LoVo (cell line): ENCODE measurements around the gene TTC7B.
A peak's percentile ranks its signal among the peaks of the same experiment; 100 is the strongest.

Experiments used
- DNase-seq: peaks from one replicate; pipeline ENCODE4 v3.0.0-alpha.2; 2016; ENCODE audit warnings: low spot score

TTC7B gene

DNA sequence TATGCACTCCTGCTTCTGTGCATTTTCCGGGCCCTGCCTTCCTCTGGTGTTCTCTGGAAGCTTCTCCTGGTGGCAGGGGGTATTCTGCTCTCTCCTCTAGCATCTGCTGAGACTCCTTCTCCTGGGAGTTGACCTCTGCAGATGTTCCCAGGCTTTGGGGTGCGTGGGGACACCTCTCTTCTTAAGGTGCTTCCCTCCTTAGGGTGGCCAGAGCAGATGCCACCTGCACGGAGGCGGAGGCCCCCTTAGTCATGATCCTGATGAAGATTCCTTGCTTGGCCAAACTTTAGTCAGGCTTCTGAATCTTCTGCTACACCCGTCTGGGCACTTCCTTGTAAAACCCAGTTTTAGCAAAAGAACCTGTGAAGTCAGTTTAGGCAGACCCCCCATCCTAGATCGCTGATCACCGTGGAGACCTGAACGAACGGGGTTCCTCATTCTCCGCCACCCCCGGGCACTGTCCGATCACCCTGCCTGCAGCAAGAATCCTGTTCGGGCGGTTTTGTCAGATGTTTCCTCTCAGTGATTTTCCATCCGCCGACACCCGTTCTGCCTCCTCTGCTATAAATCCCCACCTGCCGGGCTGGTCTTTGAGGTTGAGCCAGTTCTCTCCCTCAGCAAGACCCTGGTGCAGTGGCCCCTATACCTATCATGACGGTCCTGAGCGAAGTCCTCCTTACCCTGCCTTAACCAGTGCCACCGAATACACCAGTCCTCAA, 307.5 kb downstream of the TTC7B start:
- no peak for DNase-seq

- no peak for DNase-seq
Measured at GRCh38 chr14:90508036-90508435, 308.2 kb downstream of the TTC7B start.

DNA sequence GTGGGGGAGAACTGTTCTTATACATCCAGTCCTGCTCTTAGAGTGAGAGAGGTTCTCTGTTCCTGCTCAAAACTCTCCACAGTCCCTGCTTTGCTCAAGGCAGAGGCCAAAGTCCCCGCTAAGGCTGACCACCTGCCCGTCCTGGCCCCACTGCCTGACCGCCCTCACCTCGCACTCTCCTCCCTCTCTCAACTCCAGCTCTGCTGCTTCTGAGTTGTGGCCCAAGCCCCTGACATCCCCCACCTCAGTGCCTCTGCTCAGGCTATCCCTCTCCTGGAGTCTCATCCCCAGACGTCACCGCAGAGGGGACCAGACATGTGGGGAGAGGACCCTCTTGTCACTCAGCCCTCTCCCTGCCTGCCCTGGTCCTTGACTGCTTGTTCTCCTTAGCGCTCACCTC, 308.8 kb downstream of the TTC7B start:
- DNase-seq: no peak

GRCh38 chr14:90506748-90507147, 309.5 kb downstream of the TTC7B start:
- DNase-seq: no peak

DNA sequence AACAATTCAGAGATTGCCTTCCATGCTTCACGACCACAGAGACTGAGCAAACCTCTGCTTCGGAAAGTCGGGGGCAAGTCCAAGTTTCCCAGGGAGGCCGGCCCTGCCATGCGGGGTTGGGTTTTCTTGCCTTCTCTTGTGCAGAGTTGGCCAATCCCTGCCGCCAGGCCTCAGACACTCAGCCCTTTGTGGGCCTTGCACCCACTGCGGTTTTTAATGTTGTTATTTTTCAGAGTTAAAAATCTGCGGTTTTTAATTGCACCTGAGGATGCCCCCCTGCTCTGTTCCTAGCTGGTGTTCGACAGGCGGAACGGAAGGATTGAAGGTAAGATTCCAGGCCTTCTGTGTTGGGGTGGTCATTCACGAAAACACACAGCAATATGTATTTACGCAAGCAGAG, 310.7 kb downstream of the TTC7B start:
- no peak for DNase-seq

- DNase-seq: no peak
Measured at GRCh38 chr14:90504643-90505042, 311.6 kb downstream of the TTC7B start.

- DNase-seq: no peak
Measured at GRCh38 chr14:90503582-90503981, 312.6 kb downstream of the TTC7B start.

- DNase-seq: no peak
Measured at GRCh38 chr14:90502760-90503159, 313.5 kb downstream of the TTC7B start.

- DNase-seq: no peak
Measured at GRCh38 chr14:90500665-90501370, 315.4 kb downstream of the TTC7B start.

GRCh38 chr14:90499908-90500664, 316.1 kb downstream of the TTC7B start:
- DNase-seq: no peak

- DNase-seq: no peak
Measured at GRCh38 chr14:90499121-90499520, 317.1 kb downstream of the TTC7B start.

DNA sequence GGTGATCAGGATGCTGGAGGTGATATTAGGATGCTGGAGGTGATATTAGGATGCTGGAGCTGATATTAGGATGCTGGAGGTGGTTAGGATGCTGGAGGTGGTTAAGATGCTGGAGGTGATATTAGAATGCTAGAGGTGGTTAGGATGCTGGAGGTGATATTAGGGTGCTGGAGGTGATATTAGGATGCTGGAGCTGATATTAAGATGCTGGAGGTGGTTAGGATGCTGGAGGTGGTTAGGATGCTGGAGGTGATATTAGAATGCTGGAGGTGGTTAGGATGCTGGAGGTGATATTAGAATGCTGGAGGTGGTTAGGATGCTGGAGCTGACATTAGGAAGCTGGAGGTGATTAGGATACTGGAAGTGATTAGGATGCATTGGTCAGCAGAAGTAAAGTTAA, 318.0 kb downstream of the TTC7B start:
- no peak for DNase-seq

DNA sequence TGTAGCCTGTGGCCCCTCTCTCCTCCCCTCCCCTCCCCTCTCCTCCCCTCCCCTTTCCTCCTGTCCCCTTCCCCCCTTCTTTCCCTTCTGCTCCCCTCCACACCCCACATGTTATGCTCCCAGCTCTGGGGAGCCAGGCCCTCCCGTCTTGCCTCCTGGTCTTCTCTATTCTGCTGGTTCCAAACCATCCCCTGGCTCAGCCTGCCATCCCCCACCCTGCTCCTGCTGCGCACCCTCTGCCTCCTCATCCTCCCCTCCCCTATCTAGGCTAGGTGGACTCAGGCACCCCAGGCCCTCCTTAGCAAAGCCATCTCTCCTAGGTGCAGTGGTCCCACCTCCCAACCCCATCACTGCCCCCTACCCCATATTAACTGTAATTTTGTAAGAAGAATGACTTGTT, 319.9 kb downstream of the TTC7B start:
- no peak for DNase-seq

- DNase-seq: peak; percentile 57
Measured at GRCh38 chr14:90495357-90496276, 320.6 kb downstream of the TTC7B start.

- DNase-seq: no peak
Measured at GRCh38 chr14:90491911-90492531, 324.2 kb downstream of the TTC7B start.

DNA sequence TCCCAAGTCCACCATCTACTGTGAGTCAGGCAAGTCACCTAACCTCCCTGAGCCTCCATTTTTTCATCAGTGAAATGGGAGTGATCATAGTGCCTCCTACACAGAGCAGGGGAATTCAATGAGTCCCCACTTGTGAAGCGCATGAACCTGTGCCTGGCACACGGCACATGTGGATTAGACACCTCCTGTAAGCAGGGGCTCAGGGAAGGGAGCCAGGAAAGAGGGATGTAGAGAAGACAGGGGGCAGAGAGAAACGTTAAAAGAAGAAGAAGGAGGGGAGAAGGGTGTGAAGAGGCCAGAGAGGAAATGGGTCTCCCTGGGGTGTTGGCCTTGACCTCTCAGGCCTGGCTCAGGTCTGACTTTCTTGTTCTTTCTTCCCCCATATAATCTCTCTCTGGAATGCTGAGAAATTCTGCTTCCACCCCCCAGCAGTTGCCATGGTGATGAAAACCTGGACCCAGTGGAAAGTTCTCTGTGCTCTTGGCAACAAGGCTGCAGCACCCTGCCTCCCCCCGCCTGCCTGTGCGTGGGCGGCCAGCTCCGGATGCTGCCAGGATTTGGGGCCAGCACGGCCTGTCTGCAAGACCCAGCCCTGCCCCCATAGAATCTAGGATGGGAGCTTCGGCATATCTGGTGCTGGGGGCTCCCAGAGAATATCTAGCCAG, 324.9 kb downstream of the TTC7B start:
- DNase-seq: no peak

- no peak for DNase-seq
Measured at GRCh38 chr14:90490720-90491050, 325.5 kb downstream of the TTC7B start.

- no peak for DNase-seq
Measured at GRCh38 chr14:90489916-90490719, 326.1 kb downstream of the TTC7B start.

GRCh38 chr14:90489306-90489705, 326.9 kb downstream of the TTC7B start:
- DNase-seq: no peak

- no peak for DNase-seq
Measured at GRCh38 chr14:90488256-90488655, 328.0 kb downstream of the TTC7B start.
